HCT116 (cell line): ENCODE measurements around the gene CUX1. TPM values are rescaled to one million over a fixed set of nuclear protein-coding genes. Genes with fewer than 3 reads are reported as not detected.
A peak's percentile ranks its signal among the peaks of the same experiment; 100 is the strongest.

Experiments
- ATAC-seq: fragments of 200-7000 bp; cut with Tn5 transposase; 2 replicates; pipeline ENCODE4 v1.9.1; 2020; ENCODE audit warnings: mild to moderate bottlenecking, moderate library complexity
- BruUV-seq: library from RNA; stranded (reverse); fragments of 400-500 nt; replicated peaks from 2 replicates; lab custom pipeline; 2021; lab: Mats Ljungman, UMichigan
- CTCF ChIA-PET: fragments of 300-600 bp; sonication (Branson Sonifier 250); formaldehyde crosslinking; loops from one replicate; lab custom pipeline; 2021; ENCODE audit warnings: antibody characterized with exemption; lab: Charles Lee
- POLR2A ChIA-PET: fragments of 300-600, 350-600 bp; sonication (Branson Sonifier 250); formaldehyde crosslinking; loops from one replicate; lab custom pipeline; 2021; ENCODE audit warnings: antibody characterized with exemption; lab: Charles Lee
- RAD21 ChIA-PET, 2 experiments: fragments of 300-600 bp; sonication (Branson Sonifier 250); formaldehyde crosslinking; loops; one replicate each; lab custom pipeline; 2023; ENCODE audit warnings: low total read pairs in 2 of 2; ENCODE audit not compliant: uncharacterized antibody in 2 of 2, unreplicated experiment in 2 of 2, low non-redundant PET in 1 of 2; lab: Charles Lee
- DNase-seq: peaks from one replicate; pipeline ENCODE4 v3.0.0-alpha.2; 2010; ENCODE audit warnings: low read depth, low spot score
- H2AFZ ChIP-seq: fragments of 200-600 bp; shearing (Covaris generic), sonication (generic); 2 replicates; pipeline ENCODE4 v1.6.1; 2017; ENCODE audit warnings: low read depth, mixed run types, mixed read lengths, antibody characterized with exemption, low read length; ENCODE audit not compliant: poor library complexity, severe bottlenecking
- H3K27ac ChIP-seq: 2 replicates; pipeline ENCODE4 v1.5.1; 2012; ENCODE audit warnings: low read depth, low read length
- H3K27me3 ChIP-seq: fragments of 200-600 bp; sonication (generic); 2 replicates; pipeline ENCODE4 v1.6.1; 2016; ENCODE audit warnings: mixed run types, low read length, mixed read lengths; ENCODE audit not compliant: insufficient read depth
- H3K36me3 ChIP-seq, 2 experiments: fragments of 200-500 bp in 1 of 2; fragments of 200-600 bp in 1 of 2; sonication (Bioruptor generic) in 1 of 2; sonication (generic) in 1 of 2; 2 replicates each; pipeline versions ENCODE4 v1.5.1 to v1.6.1; 2014 to 2016; ENCODE audit warnings: low read length in 2 of 2, inconsistent platforms in 1 of 2, mixed read lengths in 1 of 2, mixed run types in 1 of 2; ENCODE audit not compliant: insufficient read depth in 2 of 2, control insufficient read depth in 1 of 2
- H3K4me1 ChIP-seq, 2 experiments: fragments of 200-600 bp in 1 of 2; sonication (generic) in 1 of 2; 2 replicates each; pipeline versions ENCODE4 v1.5.1 to v1.6.1; 2012 to 2017; ENCODE audit warnings: low read length in 2 of 2, inconsistent platforms in 1 of 2, mild to moderate bottlenecking in 1 of 2, mixed read lengths in 1 of 2, mixed run types in 1 of 2, moderate library complexity in 1 of 2; ENCODE audit not compliant: insufficient read depth in 2 of 2, control insufficient read depth in 1 of 2
- H3K4me2 ChIP-seq: fragments of 200-600 bp; sonication (generic); 2 replicates; pipeline ENCODE4 v1.6.1; 2017; ENCODE audit warnings: mixed run types, low read length, mixed read lengths
- H3K4me3 ChIP-seq, 2 experiments: fragments of 200-600 bp in 1 of 2; sonication (generic) in 1 of 2; replicated peaks in 1 of 2; 2 replicates each; pipeline ENCODE4 v1.5.1; 2011 to 2016; ENCODE audit warnings: low read length in 2 of 2, control low read depth in 1 of 2, low read depth in 1 of 2, mild to moderate bottlenecking in 1 of 2, mixed read lengths in 1 of 2, mixed run types in 1 of 2
- H3K79me2 ChIP-seq: fragments of 200-600 bp; sonication (generic); 2 replicates; pipeline ENCODE4 v1.6.1; 2017; ENCODE audit warnings: mild to moderate bottlenecking, mixed run types, low read length, moderate library complexity, mixed read lengths; ENCODE audit not compliant: insufficient read depth
- H3K9ac ChIP-seq: fragments of 200-600 bp; sonication (generic); 2 replicates; pipeline ENCODE4 v1.6.1; 2016; ENCODE audit warnings: low read length, mixed read lengths
- H3K9me2 ChIP-seq: fragments of 200-600 bp; sonication (generic), shearing (Covaris generic); 2 replicates; pipeline ENCODE4 v1.6.1; 2017; ENCODE audit warnings: mixed run types, mild to moderate bottlenecking, moderate library complexity; ENCODE audit not compliant: insufficient read depth
- H3K9me3 ChIP-seq, 2 experiments: fragments of 200-500 bp in 1 of 2; fragments of 200-600 bp in 1 of 2; sonication (Bioruptor generic) in 1 of 2; sonication (generic) in 1 of 2; 2 replicates each; pipeline ENCODE4 v1.6.1; 2014 to 2017; ENCODE audit warnings: low read length in 2 of 2, mixed read lengths in 2 of 2, inconsistent platforms in 1 of 2, low read depth in 1 of 2, mild to moderate bottlenecking in 1 of 2, mixed run types in 1 of 2, moderate library complexity in 1 of 2; ENCODE audit not compliant: control insufficient read depth in 1 of 2, insufficient read depth in 1 of 2
- H4K20me1 ChIP-seq: fragments of 200-600 bp; sonication (generic), shearing (Covaris generic); 2 replicates; pipeline ENCODE4 v1.6.1; 2017; ENCODE audit warnings: mixed run types, mild to moderate bottlenecking, moderate library complexity; ENCODE audit not compliant: insufficient read depth
- CBX3 ChIP-seq: IDR thresholded peaks from 2 replicates; pipeline ENCODE4 v1.6.1; 2012; ENCODE audit warnings: low read depth
- CEBPB ChIP-seq: IDR thresholded peaks from 2 replicates; pipeline ENCODE4 v1.6.1; 2012; ENCODE audit warnings: low read depth
- EZH2phosphoT487 ChIP-seq: fragments of 200-600 bp; IDR thresholded peaks from 2 replicates; pipeline ENCODE4 v1.6.1; 2018; ENCODE audit warnings: antibody characterized with exemption, borderline replicate concordance
- FOSL1 ChIP-seq: IDR thresholded peaks from 2 replicates; pipeline ENCODE4 v1.6.1; 2012; ENCODE audit warnings: low read depth
- JUND ChIP-seq: IDR thresholded peaks from 2 replicates; pipeline ENCODE4 v1.6.1; 2012
- MAX ChIP-seq: IDR thresholded peaks from 2 replicates; pipeline ENCODE4 v1.6.1; 2012
- POLR2AphosphoS5 ChIP-seq: IDR thresholded peaks from 2 replicates; pipeline ENCODE4 v1.6.1; 2011; ENCODE audit warnings: mild to moderate bottlenecking, low read depth, low read length, moderate library complexity
- REST ChIP-seq: IDR thresholded peaks from 2 replicates; pipeline ENCODE4 v1.6.1; 2012; ENCODE audit warnings: low read depth
- SP1 ChIP-seq: IDR thresholded peaks from 2 replicates; pipeline ENCODE4 v1.6.1; 2012; ENCODE audit warnings: low read depth
- YY1 ChIP-seq: IDR thresholded peaks from 2 replicates; pipeline ENCODE4 v1.6.1; 2011; ENCODE audit warnings: low read length, low read depth, moderate library complexity, mild to moderate bottlenecking; ENCODE audit not compliant: insufficient replicate concordance; ENCODE audit errors: extremely low read depth
- ZBTB33 ChIP-seq: IDR thresholded peaks from 2 replicates; pipeline ENCODE4 v1.6.1; 2011; ENCODE audit warnings: mild to moderate bottlenecking, low read length, moderate library complexity; ENCODE audit not compliant: insufficient replicate concordance; ENCODE audit errors: extremely low read depth
- intact Hi-C: fragments of 100-400 bp; cut with micrococcal nuclease; formaldehyde crosslinking; loops from 2 replicates; pipeline ENCODE4 v1.10.0; 2022
- total RNA-seq: library from RNA; stranded (reverse); gene quantifications from one replicate; pipeline ENCODE4 v1.2.1, GENCODE V29; 2021; ENCODE audit not compliant: unreplicated experiment

CUX1 gene
- total RNA-seq, 1 experiment from 2014 or later = 68.9 TPM

- no peaks in the 10 kb centered on the region for H4K20me1 ChIP-seq
- H3K79me2 ChIP-seq = peaks cover 43% of the 10 kb centered on the region
- H3K4me2 ChIP-seq = peak overlapping the region; percentile 82
- peak overlapping the region; percentile 97 for H3K27ac ChIP-seq
- H3K9me2 ChIP-seq = no peaks in the 10 kb centered on the region
- TF ChIP-seq REST (no peak), POLR2AphosphoS5 (0 out of 2 replicates have a peak, but pooled peaks have one; percentile 0)
- TF ChIP-seq, all 23 proteins: peak for 1
- peak; percentile 46 for ATAC-seq
- TSS peak; percentile 81 for BruUV-seq
- Histone ChIP-seq H3K36me3 (no peaks in the 10 kb centered on the region), H3K27me3 (no peaks in the 10 kb centered on the region), H3K9me3 (no peaks in the 10 kb centered on the region), H3K4me3 (peak overlapping the region; percentile 25 to 46), H3K4me1 (peaks cover 56 to 83% of the 10 kb centered on the region in 2 experiments), H2AFZ (no peak overlapping the region), H3K9ac (peak overlapping the region; percentile 67)
- ChIA-PET CTCF (interaction anchor here (0.7 kb wide), 1 partner anchor 81 kb away, joined by 3 read pairs; no protein-coding TSS in a partner anchor), POLR2A (interaction anchor here (0.6 kb wide), 1 partner anchor 1504 kb away, joined by 3 read pairs; no protein-coding TSS in a partner anchor), RAD21 (interaction anchor here in 1 of 2 experiments (1.5 kb wide), 1 partner anchor 97 kb away, joined by 3 read pairs; no protein-coding TSS in a partner anchor)
- DNase-seq = peak; percentile 23
- intact Hi-C loops = no loop called here
Observed at GRCh38 chr7:101953248-101953819, 135.9 kb downstream of the CUX1 start.

- Histone ChIP-seq H3K9me2 (no peaks in the 10 kb centered on the region), H3K36me3 (no peaks in the 10 kb centered on the region), H3K27ac (peak overlapping the region; percentile 97), H3K4me3 (no peak overlapping the region), H2AFZ (no peak overlapping the region), H3K4me2 (no peak overlapping the region; the same call in 1 of the 2 replicates), H3K9me3 (no peaks in the 10 kb centered on the region), H4K20me1 (no peaks in the 10 kb centered on the region), H3K9ac (no peak overlapping the region), H3K79me2 (peaks cover 41% of the 10 kb centered on the region), H3K27me3 (no peaks in the 10 kb centered on the region), H3K4me1 (peaks cover 61 to 85% of the 10 kb centered on the region in 2 experiments)
- ATAC-seq (no peak), DNase-seq (no peak)
- ChIA-PET RAD21 (no interaction called here), POLR2A (no interaction called here), CTCF (no interaction called here)
- no TSS peak for BruUV-seq
- intact Hi-C loops = no loop called here
- no peak for TF ChIP-seq ZBTB33
- no peak for TF ChIP-seq EZH2phosphoT487
- no peak for TF ChIP-seq CBX3
- no peak for TF ChIP-seq YY1
- no peak for TF ChIP-seq JUND
- no peak for TF ChIP-seq SP1
- TF ChIP-seq MAX = no peak
- no peak for TF ChIP-seq FOSL1
- no peak for TF ChIP-seq CEBPB
Observed at GRCh38 chr7:101954499-101954898, 137.1 kb downstream of the CUX1 start.
